Esophagus muscularis mucosa (tissue), 4 donors: ENCODE data around the gene KRT37.

Experiments
- EP300 ChIP-seq: sonication (generic); formaldehyde crosslinking; IDR thresholded peaks from one replicate; pipeline ENCODE4 v1.6.1; 2017; ENCODE audit warnings: antibody characterized with exemption
- POLR2A ChIP-seq: fragments of 450-650 bp; IDR thresholded peaks from one replicate; pipeline ENCODE4 v1.6.1; 2017; ENCODE audit warnings: antibody characterized with exemption, moderate library complexity, mild to moderate bottlenecking, low read depth
- POLR2AphosphoS5 ChIP-seq, 2 donors: sonication (generic); formaldehyde crosslinking; IDR thresholded peaks; one replicate each; pipeline ENCODE4 v1.6.1; 2017; ENCODE audit warnings: antibody characterized with exemption in 2 of 2
- TF ChIP-seq, protein P1 (sequence below), 3 experiments: fragments of 200-600 bp in 2 of 3; fragments of 450-650 bp in 1 of 3; sonication (generic) in 2 of 3; IDR thresholded peaks; one replicate each; pipeline ENCODE4 v1.5.1; 2017 to 2019; ENCODE audit warnings: antibody characterized with exemption in 3 of 3, mild to moderate bottlenecking in 2 of 3, moderate library complexity in 1 of 3

DNA sequence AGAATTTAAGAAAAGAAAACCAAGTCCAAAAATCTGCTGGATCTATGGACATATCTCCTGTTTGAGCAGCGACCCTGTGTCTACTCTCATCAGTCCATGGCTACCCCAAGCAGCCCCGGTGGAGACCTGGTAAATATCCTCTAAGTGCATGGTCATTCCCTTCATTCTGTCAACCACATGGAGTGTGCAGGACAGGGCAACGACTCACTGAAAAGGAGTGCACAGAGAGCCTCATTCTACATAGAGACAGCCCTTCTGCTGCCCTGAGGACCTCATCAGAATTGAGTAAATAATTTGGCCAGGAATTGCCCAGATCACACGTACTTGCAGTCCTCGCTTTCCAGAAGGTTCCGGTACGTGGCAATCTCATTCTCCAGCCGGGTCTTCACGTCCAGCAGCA lies 13.4 kb upstream of the KRT37 start:
- no peak for TF ChIP-seq POLR2AphosphoS5 (IDR thresholded peaks at IDR 0.05)
- TF ChIP-seq, protein P1, sequence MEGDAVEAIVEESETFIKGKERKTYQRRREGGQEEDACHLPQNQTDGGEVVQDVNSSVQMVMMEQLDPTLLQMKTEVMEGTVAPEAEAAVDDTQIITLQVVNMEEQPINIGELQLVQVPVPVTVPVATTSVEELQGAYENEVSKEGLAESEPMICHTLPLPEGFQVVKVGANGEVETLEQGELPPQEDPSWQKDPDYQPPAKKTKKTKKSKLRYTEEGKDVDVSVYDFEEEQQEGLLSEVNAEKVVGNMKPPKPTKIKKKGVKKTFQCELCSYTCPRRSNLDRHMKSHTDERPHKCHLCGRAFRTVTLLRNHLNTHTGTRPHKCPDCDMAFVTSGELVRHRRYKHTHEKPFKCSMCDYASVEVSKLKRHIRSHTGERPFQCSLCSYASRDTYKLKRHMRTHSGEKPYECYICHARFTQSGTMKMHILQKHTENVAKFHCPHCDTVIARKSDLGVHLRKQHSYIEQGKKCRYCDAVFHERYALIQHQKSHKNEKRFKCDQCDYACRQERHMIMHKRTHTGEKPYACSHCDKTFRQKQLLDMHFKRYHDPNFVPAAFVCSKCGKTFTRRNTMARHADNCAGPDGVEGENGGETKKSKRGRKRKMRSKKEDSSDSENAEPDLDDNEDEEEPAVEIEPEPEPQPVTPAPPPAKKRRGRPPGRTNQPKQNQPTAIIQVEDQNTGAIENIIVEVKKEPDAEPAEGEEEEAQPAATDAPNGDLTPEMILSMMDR (IDR thresholded peaks at IDR 0.05), result no peak
- no peak for TF ChIP-seq EP300
- no peak for TF ChIP-seq POLR2A
